Epithelial cell of proximal tubule (primary cell): ENCODE data around the gene CDK7. TPM values are rescaled to one million over a fixed set of nuclear protein-coding genes. Genes with fewer than 3 reads are reported as not detected.

Experiments used
- DNase-seq: peaks from one replicate; pipeline ENCODE4 v3.0.0-alpha.2; 2011; ENCODE audit warnings: low read depth
- H3K4me3 ChIP-seq: 2 replicates; pipeline ENCODE4 v1.5.1; 2011; ENCODE audit warnings: low read depth, mild to moderate bottlenecking, low read length
- CTCF ChIP-seq: conservative IDR thresholded peaks from 2 replicates; pipeline ENCODE4 v1.5.1; 2012; ENCODE audit warnings: low read depth, mild to moderate bottlenecking, low read length
- total RNA-seq: library from RNA; depleted of rRNA; stranded (reverse); fragments of >200 nt; gene quantifications from 2 replicates; pipeline ENCODE4 v1.2.3, GENCODE V29; 2015

CDK7 gene
- total RNA-seq, 1 donor from 2014 or later = 48.2 TPM

- TF ChIP-seq CTCF = no peak
- no peak overlapping the region for H3K4me3 ChIP-seq
- DNase-seq = no peak
Measured at GRCh38 chr5:69308046-69308553, 73.4 kb downstream of the CDK7 start.

- H3K4me3 ChIP-seq = no peak overlapping the region
Measured at GRCh38 chr5:69309380-69309779, 74.7 kb downstream of the CDK7 start.

GRCh38 chr5:69312459-69313160, 77.9 kb downstream of the CDK7 start:
- no peak for TF ChIP-seq CTCF
- no peak overlapping the region for H3K4me3 ChIP-seq
- no peak for DNase-seq

More at GRCh38 chr5:69309380-69309779, 74.7 kb downstream of the CDK7 start:
- no peak for DNase-seq
- TF ChIP-seq CTCF = no peak

- no peak for TF ChIP-seq CTCF
- no peak overlapping the region for H3K4me3 ChIP-seq
- DNase-seq = no peak
Measured at GRCh38 chr5:69313428-69313827, 78.7 kb downstream of the CDK7 start.

GRCh38 chr5:69315972-69316371, 81.3 kb downstream of the CDK7 start:
- no peak for DNase-seq
- no peak overlapping the region for H3K4me3 ChIP-seq
- no peak for TF ChIP-seq CTCF

- no peak for DNase-seq
- H3K4me3 ChIP-seq = no peak overlapping the region
- no peak for TF ChIP-seq CTCF
Measured at GRCh38 chr5:69317391-69317790, 82.7 kb downstream of the CDK7 start.

GRCh38 chr5:69326365-69326764, 91.7 kb downstream of the CDK7 start:
- TF ChIP-seq CTCF = no peak
- no peak for DNase-seq
- no peak overlapping the region for H3K4me3 ChIP-seq
